AG09319 (cell line): Measurements from ENCODE around the gene ZNF236.

ENCODE experiments used
- DNase-seq: peaks from one replicate; pipeline ENCODE4 v3.0.0-alpha.2; 2010; ENCODE audit warnings: low read depth; ENCODE audit errors: extremely low read depth
- TF ChIP-seq, protein P1 (sequence below): IDR thresholded peaks from 2 replicates; pipeline ENCODE4 v1.5.1; 2011; ENCODE audit warnings: low read depth, mild to moderate bottlenecking, inconsistent platforms, low read length, moderate library complexity

ZNF236 gene

DNA sequence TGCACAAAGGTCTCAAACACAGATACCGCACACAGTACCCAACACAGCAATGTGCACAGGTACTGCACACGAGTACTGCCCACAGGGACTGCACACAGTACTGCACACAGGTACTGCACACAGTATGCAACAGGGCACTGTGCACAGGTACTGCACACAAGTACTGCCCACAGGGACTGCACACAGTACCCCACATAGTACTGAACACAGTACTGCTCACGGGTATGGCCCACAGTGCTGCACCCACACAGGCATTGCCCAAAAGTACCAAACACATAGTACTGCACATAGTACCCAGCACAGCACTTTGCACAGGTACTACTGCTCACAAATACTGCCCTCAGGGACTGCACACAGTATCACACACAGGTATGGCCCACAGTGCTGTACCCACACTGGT, 73.1 kb downstream of the ZNF236 start:
- no peak for DNase-seq
- TF ChIP-seq, protein P1, sequence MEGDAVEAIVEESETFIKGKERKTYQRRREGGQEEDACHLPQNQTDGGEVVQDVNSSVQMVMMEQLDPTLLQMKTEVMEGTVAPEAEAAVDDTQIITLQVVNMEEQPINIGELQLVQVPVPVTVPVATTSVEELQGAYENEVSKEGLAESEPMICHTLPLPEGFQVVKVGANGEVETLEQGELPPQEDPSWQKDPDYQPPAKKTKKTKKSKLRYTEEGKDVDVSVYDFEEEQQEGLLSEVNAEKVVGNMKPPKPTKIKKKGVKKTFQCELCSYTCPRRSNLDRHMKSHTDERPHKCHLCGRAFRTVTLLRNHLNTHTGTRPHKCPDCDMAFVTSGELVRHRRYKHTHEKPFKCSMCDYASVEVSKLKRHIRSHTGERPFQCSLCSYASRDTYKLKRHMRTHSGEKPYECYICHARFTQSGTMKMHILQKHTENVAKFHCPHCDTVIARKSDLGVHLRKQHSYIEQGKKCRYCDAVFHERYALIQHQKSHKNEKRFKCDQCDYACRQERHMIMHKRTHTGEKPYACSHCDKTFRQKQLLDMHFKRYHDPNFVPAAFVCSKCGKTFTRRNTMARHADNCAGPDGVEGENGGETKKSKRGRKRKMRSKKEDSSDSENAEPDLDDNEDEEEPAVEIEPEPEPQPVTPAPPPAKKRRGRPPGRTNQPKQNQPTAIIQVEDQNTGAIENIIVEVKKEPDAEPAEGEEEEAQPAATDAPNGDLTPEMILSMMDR, result no peak

DNA sequence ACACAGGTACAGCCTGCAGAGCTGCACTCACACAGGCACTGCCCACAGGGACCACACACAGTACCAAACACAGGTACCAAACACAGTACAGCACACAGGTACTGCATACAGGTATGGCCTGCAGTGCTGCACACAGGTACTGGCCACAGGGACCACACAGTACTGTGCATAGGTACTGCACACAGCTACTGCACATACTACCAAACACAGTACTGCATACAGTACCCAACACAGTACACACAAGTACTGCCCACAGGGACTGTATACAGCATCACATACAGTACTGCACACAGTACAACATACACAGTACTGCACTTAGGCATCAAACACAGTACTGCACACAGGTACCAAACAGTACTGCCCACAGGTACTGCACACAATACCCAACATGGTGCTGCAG, 74.3 kb downstream of the ZNF236 start:
- TF ChIP-seq, protein P1, result no peak
- DNase-seq, result no peak

DNA sequence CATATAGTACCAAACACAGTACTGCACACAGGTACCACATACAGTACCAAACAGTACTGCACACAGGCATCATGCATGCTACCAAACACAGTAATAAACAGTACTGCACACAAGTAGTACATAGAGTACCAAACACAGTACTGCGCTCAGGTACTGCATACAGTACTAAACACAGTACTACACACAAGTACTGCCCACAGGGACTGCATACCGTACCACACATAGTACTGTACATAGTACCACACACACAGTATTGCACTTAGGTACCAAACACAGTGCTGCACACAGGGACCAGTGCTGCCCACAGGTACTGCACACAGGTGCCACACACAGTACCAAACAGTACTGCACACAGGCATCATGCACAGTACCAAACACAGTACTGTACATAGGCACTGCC, 74.9 kb downstream of the ZNF236 start:
- TF ChIP-seq, protein P1, result no peak
- no peak for DNase-seq

DNA sequence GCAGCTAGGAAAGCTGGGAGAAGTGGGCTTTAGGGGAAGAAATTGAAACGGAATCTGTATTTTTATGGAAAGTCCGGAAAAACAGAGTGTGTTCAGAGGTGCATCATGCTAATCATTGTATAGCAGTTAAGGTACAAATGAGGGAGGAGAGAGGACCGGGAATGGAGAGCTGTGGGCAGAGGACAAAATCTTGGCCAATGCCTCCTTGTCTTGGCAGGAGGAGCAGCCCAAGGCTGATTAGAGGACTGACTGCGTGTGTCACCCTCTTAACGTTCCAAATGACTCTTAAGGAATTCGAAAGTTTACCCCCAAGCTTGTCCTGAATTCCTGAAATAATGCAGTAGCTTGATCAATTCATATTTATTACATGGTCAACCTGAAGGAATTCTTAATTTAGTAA, 81.0 kb downstream of the ZNF236 start:
- no peak for DNase-seq
- TF ChIP-seq, protein P1, result no peak

DNA sequence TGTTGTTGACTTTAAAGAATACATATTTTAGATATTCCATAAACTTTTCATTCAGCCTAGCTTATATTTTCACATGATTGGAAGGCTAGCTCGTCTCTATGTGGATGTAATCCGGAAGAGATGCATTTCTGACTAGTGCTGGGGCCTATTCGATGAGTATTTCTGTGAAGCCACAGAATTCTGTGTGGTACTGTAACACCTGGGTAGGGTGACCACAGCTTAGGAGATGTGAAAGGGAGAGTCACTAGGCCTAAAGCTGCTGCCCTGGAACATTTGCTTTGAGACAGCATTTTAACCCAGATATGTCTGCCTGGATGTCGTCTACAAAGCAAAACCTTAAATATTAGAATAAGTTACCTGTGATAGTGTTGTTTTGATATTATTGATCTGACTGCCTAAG, 83.5 kb downstream of the ZNF236 start:
- TF ChIP-seq, protein P1, result no peak
- DNase-seq, result no peak

DNA sequence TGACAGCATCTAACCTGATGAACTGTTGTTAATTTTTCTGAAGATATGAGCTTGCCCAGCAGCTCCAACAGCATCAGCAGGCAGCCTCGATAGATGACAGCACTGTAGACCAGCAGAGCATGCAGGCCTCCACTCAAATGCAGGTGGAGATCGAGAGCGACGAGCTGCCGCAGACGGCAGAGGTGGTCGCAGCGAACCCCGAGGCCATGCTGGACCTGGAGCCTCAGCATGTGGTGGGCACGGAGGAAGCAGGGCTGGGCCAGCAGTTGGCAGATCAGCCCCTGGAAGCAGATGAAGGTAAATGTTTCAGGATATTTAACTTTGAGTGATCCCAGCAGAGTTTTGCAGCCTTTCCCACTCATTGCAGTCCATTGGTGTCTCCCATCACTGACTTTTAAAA, 85.9 kb downstream of the ZNF236 start:
- TF ChIP-seq, protein P1, result no peak

DNA sequence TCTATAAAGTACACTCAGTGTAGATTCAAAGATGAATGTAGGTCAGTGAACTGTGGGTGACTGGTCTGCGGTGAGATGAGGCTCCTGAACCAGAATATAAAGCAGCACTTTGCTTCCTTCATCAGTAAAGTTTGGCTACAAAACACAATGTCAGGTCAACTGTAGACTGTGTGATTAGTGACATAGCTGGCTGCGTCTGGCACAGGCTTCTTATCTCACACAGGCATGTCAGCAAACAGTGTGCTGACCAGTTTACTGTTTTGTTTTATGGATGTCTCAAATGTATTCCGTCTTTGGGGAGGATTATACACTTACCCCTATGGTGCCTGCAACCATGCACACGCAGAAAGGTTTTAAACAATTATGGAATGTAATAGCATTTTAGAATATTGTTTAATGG, 87.1 kb downstream of the ZNF236 start:
- DNase-seq, result no peak
- TF ChIP-seq, protein P1, result no peak

More for the DNA sequence above, 85.9 kb downstream of the ZNF236 start:
- no peak for DNase-seq
